HG02798 (cell line): Measurements from ENCODE around the gene KRTAP10-6.
"Not testable (repeated sequence)": the region's sequence is repeated elsewhere in the genome, so short reads cannot be mapped to it uniquely, and the experiment has no call there.

Experiments
- ATAC-seq: cut with Tn5 transposase; IDR thresholded peaks from one replicate; pipeline ENCODE4 v1.9.1; 2021; ENCODE audit warnings: mild to moderate bottlenecking; ENCODE audit not compliant: unreplicated experiment, poor library complexity

The KRTAP10-6 gene

GRCh38 chr21:44618504-44618903 lies 26.2 kb upstream of the KRTAP10-6 start:
- ATAC-seq, result no peak

GRCh38 chr21:44617071-44617501 lies 24.8 kb upstream of the KRTAP10-6 start:
- ATAC-seq, result no peak

- ATAC-seq, result no peak
Measured at GRCh38 chr21:44616591-44616926, 24.3 kb upstream of the KRTAP10-6 start.

- no peak for ATAC-seq
Measured at GRCh38 chr21:44615911-44616590, 23.7 kb upstream of the KRTAP10-6 start.

- no peak for ATAC-seq
Measured at GRCh38 chr21:44615466-44615865, 23.2 kb upstream of the KRTAP10-6 start.

- no peak for ATAC-seq
Measured at GRCh38 chr21:44614961-44615391, 22.7 kb upstream of the KRTAP10-6 start.

- no peak for ATAC-seq
Measured at GRCh38 chr21:44614161-44614631, 21.9 kb upstream of the KRTAP10-6 start.

- ATAC-seq, result no peak
Measured at GRCh38 chr21:44613386-44614155, 21.3 kb upstream of the KRTAP10-6 start.

GRCh38 chr21:44612669-44613229 lies 20.4 kb upstream of the KRTAP10-6 start:
- ATAC-seq, result no peak

GRCh38 chr21:44612029-44612486 lies 19.8 kb upstream of the KRTAP10-6 start, which contains the start of gene KRTAP10-8:
Gene KRTAP10-8 (plus strand): TSS chr21:44612079. CDS start chr21:44612101, 22 bp downstream.
- no peak for ATAC-seq

GRCh38 chr21:44611551-44611950 lies 19.2 kb upstream of the KRTAP10-6 start:
- ATAC-seq, result no peak

GRCh38 chr21:44610157-44610843 lies 18.0 kb upstream of the KRTAP10-6 start:
- not testable (repeated sequence) for ATAC-seq

- no peak for ATAC-seq
Measured at GRCh38 chr21:44609193-44609592, 16.9 kb upstream of the KRTAP10-6 start.

- ATAC-seq, result no peak
Measured at GRCh38 chr21:44606495-44606894, 14.2 kb upstream of the KRTAP10-6 start.

GRCh38 chr21:44603911-44604310 lies 11.6 kb upstream of the KRTAP10-6 start:
- ATAC-seq, result no peak

GRCh38 chr21:44603109-44603875 lies 11.0 kb upstream of the KRTAP10-6 start:
- ATAC-seq, result no peak

- no peak for ATAC-seq
Measured at GRCh38 chr21:44602463-44602850, 10.2 kb upstream of the KRTAP10-6 start.

- no peak for ATAC-seq
Measured at GRCh38 chr21:44601596-44602462, 9.5 kb upstream of the KRTAP10-6 start.

GRCh38 chr21:44601091-44601490 lies 8.8 kb upstream of the KRTAP10-6 start:
- not testable (repeated sequence) for ATAC-seq
